ENCODE results near the gene ABCA2.

ABCA2 gene

DNA sequence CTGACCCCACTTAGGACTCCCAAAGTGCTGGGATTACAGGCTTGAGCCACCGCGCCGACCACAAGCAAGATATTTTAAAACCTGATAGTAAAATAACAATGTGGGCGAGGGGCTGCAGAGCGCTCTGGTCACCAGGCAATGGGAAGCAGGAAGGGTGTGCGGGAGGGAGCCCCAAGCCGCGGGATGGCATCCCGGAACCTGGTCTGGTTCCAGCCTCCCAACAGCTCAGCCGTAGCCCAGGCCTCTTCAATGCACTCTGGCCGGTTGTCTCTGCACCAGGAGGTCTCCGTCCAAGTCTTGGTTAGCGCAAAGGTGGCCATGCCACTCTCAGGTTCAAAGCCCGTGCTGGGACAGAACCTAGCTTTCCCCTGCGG lies 48.6 kb upstream of the ABCA2 start:
- TF ChIP-seq, protein P1, sequence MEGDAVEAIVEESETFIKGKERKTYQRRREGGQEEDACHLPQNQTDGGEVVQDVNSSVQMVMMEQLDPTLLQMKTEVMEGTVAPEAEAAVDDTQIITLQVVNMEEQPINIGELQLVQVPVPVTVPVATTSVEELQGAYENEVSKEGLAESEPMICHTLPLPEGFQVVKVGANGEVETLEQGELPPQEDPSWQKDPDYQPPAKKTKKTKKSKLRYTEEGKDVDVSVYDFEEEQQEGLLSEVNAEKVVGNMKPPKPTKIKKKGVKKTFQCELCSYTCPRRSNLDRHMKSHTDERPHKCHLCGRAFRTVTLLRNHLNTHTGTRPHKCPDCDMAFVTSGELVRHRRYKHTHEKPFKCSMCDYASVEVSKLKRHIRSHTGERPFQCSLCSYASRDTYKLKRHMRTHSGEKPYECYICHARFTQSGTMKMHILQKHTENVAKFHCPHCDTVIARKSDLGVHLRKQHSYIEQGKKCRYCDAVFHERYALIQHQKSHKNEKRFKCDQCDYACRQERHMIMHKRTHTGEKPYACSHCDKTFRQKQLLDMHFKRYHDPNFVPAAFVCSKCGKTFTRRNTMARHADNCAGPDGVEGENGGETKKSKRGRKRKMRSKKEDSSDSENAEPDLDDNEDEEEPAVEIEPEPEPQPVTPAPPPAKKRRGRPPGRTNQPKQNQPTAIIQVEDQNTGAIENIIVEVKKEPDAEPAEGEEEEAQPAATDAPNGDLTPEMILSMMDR (IDR thresholded peaks at IDR 0.05; ENCODE audit: insufficient read depth, low read length, poor library complexity, severe bottlenecking), result no peak
- TF ChIP-seq EZH2phosphoT487 (conservative IDR thresholded peaks at IDR 0.05; ENCODE audit: low read length), result no peak
- Histone ChIP-seq H3K4me2 (ENCODE audit: low read depth, low read length, poor library complexity, severe bottlenecking) (peak overlapping the region; percentile 60), H3K9me2 (replicated peaks; ENCODE audit: insufficient read depth, low read length) (no peaks in the 10 kb centered on the region), H3K27ac (ENCODE audit: low read depth, low read length) (no peak overlapping the region), H3K9ac (ENCODE audit: low read length) (peak overlapping the region; percentile 83), H3K27me3 (ENCODE audit: low read length) (no peaks in the 10 kb centered on the region), H4K20me1 (ENCODE audit: low read depth, low read length) (no peaks in the 10 kb centered on the region), H3K4me3 (ENCODE audit: insufficient read depth, low read length, poor library complexity, severe bottlenecking) (peak overlapping the region; percentile 89), H3K9me3 (ENCODE audit: insufficient read depth, low read length) (no peaks in the 10 kb centered on the region), H2AFZ (ENCODE audit: low read depth, low read length, severe bottlenecking) (peak overlapping the region; percentile 94), H3K36me3 (ENCODE audit: low read length) (no peaks in the 10 kb centered on the region), H3K79me2 (ENCODE audit: insufficient read depth, low read length) (peaks cover 11% of the 10 kb centered on the region; the same call in 1 of the 2 replicates), H3F3A (ENCODE audit: insufficient read depth) (peaks cover 14% of the 10 kb centered on the region; the same call in 1 of the 2 replicates)

DNA sequence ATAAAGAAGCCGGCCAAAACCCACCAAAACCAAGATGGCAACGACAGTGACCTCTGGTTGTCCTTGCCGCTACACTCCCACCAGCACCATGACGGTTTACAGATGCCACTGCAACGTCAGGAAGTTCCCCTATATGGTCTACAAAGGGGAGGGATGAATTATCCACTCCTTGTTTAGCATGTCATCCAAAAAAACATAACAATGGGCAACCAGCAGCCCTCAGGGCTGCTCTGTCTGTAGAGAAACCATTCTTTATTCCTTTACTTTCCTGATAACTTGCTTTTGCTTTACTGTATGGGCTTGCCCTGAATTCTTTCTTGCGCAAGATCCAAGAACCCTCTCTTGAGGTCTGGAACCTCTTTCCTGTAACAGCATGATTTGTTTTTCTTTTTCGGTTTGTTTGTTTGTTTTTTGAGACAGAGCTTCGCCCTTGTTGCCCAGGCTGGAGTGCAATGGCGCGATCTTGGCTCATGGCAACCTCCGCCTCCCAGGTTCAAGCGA lies 47.3 kb upstream of the ABCA2 start:
- Histone ChIP-seq H3K9me3 (ENCODE audit: insufficient read depth, low read length) (no peaks in the 10 kb centered on the region), H3K4me3 (ENCODE audit: insufficient read depth, low read length, poor library complexity, severe bottlenecking) (no peak overlapping the region), H3F3A (ENCODE audit: insufficient read depth) (peaks cover 17% of the 10 kb centered on the region; the same call in 1 of the 2 replicates), H4K20me1 (ENCODE audit: low read depth, low read length) (no peaks in the 10 kb centered on the region), H3K9ac (ENCODE audit: low read length) (no peak overlapping the region), H3K79me2 (ENCODE audit: insufficient read depth, low read length) (peaks cover 11% of the 10 kb centered on the region; the same call in 1 of the 2 replicates), H3K4me2 (ENCODE audit: low read depth, low read length, poor library complexity, severe bottlenecking) (no peak overlapping the region), H2AFZ (ENCODE audit: low read depth, low read length, severe bottlenecking) (no peak overlapping the region), H3K36me3 (ENCODE audit: low read length) (no peaks in the 10 kb centered on the region), H3K27me3 (ENCODE audit: low read length) (no peaks in the 10 kb centered on the region), H3K9me2 (replicated peaks; ENCODE audit: insufficient read depth, low read length) (no peaks in the 10 kb centered on the region), H3K27ac (ENCODE audit: low read depth, low read length) (no peak overlapping the region)
- TF ChIP-seq, protein P1 (IDR thresholded peaks at IDR 0.05; ENCODE audit: insufficient read depth, low read length, poor library complexity, severe bottlenecking), result no peak
- TF ChIP-seq EZH2phosphoT487 (conservative IDR thresholded peaks at IDR 0.05; ENCODE audit: low read length), result no peak

DNA sequence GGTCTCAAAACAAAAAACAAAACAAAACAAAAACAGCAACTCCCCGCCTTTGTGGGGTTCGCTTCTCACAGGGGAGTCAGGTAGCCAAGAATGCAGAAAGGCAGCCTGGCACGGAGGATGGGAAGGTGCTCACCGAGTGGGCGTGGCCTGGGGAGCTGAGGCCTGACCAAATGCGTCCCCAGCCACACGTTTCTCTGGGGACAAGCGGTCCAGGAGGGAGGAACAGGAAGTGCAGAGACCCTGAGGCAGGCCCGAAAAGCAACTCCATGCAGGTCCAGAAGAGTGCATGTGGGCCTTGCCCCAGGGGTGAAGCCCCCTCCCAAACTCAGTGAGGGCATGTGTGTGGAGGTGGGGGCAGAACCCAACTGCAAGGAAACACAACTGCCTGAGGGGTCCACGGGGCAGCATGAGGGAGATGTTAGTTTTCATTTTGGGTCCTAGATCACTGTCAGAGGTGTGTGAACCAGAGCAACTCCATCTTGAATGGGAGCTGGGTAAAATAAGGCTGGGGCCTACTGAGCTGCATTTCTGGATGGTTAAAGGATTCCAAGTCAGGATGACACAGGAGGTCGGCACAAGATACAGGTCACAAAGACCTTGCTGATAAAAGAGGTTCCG lies 46.7 kb upstream of the ABCA2 start:
- H2AFZ ChIP-seq (ENCODE audit: low read depth, low read length, severe bottlenecking), result no peak overlapping the region
- no peak overlapping the region for H3K4me3 ChIP-seq (ENCODE audit: insufficient read depth, low read length, poor library complexity, severe bottlenecking)
- H3K27me3 ChIP-seq (ENCODE audit: low read length), result no peaks in the 10 kb centered on the region
- no peak overlapping the region for H3K4me2 ChIP-seq (ENCODE audit: low read depth, low read length, poor library complexity, severe bottlenecking)
- no peaks in the 10 kb centered on the region for H4K20me1 ChIP-seq (ENCODE audit: low read depth, low read length)
- no peaks in the 10 kb centered on the region for H3K9me2 ChIP-seq (replicated peaks; ENCODE audit: insufficient read depth, low read length)
- no peaks in the 10 kb centered on the region for H3K9me3 ChIP-seq (ENCODE audit: insufficient read depth, low read length)
- H3K79me2 ChIP-seq (ENCODE audit: insufficient read depth, low read length), result peaks cover 11% of the 10 kb centered on the region; the same call in 1 of the 2 replicates
- no peak overlapping the region for H3K9ac ChIP-seq (ENCODE audit: low read length)
- H3K27ac ChIP-seq (ENCODE audit: low read depth, low read length), result no peak overlapping the region
- peaks cover 17% of the 10 kb centered on the region; the same call in 1 of the 2 replicates for H3F3A ChIP-seq (ENCODE audit: insufficient read depth)
- no peak for TF ChIP-seq EZH2phosphoT487 (conservative IDR thresholded peaks at IDR 0.05; ENCODE audit: low read length)
- TF ChIP-seq, protein P1 (IDR thresholded peaks at IDR 0.05; ENCODE audit: insufficient read depth, low read length, poor library complexity, severe bottlenecking), result no peak
- no peaks in the 10 kb centered on the region for H3K36me3 ChIP-seq (ENCODE audit: low read length)
